Measurements from ENCODE around the gene HPF1.

The HPF1 gene

DNA sequence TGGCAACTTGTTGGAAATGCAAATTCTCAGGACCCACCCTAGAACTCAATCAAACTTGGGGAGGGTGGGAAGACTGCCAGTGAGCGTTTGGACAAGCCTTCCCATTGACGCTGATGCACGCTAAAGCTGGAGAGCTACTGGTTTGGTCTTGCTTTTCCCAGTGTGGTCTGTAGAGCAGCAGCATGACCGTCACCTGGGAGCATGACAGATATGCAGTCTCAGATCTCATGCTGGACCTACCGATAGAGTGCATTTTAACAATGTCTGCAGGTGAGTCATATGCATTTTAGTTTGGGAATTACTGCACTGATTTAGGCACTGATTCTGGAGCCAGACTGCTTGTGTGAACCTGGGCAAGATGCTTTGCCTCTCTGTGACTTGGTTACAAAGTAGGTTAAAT lies 27.2 kb downstream of the HPF1 start:
- DNase-seq = no peak

DNA sequence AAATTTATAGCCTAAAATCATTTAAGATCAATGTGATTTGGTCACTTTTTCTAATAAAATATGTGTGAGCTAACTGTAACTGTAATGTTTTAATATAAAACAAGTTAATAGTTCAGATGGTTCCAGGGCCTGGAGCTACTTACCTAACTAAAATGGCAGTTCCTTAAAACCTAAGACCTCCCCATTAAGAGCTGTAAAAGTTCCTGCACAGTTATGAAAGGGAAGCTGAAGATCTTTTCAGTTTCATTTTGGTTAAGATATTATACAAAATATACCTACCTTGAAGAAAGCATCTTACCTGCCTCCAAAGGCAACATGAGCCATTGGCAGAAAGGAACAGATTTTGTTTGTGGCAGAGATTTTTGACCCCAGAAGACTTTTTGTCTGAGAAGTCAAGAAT lies 30.1 kb downstream of the HPF1 start:
- no peak for DNase-seq

DNA sequence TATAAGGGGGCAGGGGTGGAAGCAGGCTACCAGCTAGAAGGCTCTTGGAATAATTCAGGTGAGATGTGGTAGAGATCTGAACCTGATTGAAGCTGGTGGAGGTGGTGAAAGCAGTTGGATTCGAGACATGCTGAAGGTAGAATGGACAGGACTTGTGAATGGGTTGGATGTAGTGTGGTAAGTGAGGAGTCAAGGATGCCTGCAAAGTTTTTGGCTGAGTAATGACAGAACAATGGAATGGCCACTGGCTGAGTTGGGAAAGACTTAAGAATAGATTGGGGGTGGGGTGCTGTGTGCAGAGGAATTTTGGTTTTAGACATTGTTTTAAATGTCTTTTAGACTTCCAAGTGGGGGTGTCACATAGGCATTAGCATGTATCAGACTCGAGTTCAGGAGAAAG lies 33.5 kb downstream of the HPF1 start:
- no peak for DNase-seq

DNA sequence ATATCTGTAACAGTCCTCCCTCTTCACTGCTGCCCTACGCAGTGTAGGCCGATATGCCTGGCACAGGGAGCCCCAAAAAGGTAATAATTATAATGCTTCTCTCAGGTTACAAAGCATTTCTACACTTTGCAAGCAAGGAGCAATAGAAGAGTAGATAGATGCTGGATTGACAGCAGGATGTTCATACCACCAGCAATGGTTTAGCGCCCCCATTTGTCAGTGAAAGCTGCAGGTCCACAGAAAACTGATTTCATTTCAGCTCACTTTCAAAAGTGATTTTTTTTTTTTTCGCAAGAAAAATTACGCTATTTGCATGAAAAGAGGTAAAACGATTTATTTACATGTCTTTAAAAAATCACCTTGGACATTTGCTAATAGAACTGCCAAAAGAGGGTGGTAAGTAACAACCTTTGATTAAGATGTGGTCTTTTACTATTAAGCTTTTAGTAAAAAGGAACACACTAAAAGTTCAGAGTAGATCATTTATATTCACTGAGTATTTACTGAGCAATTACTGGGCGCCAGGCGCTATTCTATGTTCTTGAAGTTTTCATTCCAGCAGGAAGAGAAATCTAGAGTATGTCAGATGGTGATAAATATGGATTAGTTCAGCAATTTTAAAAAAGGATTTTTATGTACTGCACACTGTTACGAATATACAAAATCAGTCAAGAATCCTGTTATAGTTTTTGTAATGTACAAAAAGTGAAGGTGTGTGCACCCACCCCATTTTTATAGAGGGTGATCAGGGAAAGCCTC lies 34.4 kb downstream of the HPF1 start:
- no peak for DNase-seq

DNA sequence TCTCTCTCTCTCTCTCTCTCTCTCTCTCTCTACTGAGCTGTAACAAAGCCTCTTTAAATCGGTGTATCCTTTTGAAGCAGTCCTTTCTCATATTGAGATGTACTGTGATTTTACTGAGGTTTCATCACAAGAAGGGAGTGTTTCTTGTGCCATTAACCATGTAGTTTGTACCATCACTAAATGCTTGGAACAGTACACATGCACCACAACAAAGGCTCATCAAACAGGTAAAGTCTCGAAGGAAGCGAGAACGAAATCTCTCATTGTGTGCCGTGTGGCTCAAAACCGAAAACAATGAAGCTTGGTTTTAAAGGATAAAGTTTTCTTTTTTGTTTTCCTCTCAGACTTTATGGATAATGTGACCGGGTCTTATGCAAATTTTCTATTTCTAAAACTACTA lies 37.2 kb downstream of the HPF1 start:
- no peak for DNase-seq

DNA sequence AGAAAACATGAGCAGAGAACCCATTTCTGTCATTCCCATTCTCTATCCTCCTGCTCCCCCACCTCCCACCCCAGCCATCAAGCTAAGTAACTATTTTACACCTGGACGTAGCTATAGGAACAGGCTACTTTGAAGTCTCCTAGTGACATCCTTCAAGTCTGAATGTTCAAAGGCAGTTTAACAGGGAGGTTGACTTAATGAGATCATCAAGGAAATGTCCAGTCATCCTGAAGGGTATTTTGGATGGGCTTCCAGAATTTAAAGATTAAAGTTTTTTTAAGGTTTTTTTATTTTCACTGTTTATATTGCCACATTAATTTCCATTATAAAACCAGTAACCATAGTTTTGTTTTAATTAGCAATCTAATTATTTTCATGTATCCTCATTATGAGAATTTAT lies 41.1 kb downstream of the HPF1 start:
- DNase-seq = no peak

DNA sequence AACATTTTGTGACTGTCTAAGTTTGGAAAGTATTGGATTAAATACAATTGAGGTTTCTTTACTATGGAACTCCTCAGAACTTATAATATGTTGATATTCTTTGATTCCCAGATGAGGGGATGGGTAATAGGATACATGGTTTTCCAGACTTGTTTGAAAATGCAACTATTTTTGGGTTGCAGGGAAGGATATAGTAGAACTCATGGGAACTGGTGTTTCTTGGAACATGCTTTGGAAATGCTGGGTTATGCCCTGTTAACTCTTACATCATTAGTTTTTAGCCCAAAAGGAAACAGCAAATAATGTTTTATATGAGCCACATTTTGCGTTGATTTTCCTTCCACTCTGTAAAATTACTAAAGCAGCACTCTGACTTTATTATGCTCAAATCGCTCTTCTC lies 41.9 kb downstream of the HPF1 start:
- DNase-seq = no peak

DNA sequence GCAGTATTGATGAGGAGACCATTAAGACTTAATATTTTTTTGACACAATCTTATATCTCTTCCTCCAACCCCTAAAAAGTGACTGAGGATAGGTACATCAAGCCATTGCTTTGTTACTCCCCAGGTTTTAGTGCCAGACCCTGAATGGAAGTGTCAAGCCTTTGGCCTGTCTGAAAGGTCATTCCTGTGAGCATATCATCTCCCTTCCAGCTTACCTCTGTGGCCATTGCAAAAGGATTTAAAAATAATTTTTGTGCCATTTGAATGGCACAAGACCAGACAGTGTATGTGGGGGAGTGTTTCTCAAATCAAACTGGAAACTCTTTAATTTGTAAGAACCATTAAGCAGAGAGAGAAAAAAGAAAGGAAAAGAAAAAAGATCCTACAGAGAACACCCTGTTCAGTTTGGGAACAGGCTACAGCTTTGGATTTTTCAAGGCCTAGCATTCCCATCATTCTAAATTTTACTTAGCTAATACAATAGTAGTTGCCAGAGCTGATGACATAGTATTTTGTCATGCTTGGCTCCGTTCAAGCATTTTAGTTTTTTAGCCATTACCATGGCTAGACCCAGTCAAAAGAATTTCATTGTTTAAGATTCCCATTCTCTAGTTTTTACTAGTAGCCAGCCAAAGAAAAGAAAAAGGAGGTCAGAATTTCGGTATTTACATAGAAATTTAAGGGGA lies 49.6 kb downstream of the HPF1 start:
- DNase-seq = no peak

DNA sequence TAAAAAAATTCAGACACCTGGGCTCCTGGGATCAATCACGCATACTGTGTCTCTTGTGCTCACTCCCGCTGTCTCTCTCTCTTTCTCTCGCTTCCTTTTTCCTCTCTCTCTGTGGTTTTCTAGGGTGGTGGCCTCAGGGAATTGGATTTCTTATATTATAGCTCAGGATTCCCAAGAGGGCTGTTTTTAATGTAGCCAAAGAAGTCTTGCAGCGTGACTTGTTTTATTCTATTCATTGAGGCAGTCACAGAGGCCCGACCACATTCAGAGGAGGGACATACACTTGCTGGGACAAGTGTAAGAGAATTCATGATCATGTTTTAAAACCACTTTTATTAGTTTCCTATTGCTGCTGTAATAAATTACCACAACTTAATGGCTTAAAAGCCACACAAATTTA lies 59.4 kb downstream of the HPF1 start:
- no peak for DNase-seq

DNA sequence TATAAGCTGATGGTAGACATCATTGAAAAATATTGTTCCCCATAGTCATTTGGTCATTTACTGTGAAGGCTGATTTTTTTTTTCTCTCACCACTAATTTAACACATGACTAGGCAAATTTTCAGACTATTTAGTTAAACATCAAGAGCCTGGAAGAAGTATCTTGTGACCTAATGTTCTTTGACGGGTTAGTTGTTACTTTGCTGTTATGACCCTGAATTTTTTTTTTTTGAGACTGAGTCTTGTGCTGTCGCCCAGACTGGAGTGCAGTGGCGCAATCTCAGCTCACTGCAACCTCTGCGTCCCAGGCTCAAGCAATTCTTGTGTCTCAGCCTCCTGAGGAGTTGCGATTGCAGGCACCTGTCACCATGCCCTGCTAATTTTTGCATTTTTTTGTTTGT lies 67.0 kb downstream of the HPF1 start:
- DNase-seq = no peak

DNA sequence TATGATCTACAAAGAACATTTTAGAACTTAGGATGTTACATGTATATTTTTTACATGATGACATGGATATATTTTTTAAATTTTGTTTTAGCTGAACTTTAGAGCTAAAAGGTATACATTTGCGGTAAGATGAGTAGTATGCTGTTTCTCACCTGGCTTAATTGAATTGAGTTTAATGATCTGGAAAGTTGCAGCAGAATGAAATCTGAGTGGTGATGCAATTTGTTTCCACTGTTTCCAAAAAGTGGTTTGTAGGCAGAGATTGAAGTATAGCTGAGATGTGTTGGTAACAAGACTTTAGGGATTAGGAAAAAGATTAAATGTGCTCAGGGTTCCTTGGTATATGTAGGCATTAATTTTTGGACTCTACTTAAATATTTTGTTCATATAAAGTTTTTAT lies 68.1 kb downstream of the HPF1 start:
- no peak for DNase-seq

DNA sequence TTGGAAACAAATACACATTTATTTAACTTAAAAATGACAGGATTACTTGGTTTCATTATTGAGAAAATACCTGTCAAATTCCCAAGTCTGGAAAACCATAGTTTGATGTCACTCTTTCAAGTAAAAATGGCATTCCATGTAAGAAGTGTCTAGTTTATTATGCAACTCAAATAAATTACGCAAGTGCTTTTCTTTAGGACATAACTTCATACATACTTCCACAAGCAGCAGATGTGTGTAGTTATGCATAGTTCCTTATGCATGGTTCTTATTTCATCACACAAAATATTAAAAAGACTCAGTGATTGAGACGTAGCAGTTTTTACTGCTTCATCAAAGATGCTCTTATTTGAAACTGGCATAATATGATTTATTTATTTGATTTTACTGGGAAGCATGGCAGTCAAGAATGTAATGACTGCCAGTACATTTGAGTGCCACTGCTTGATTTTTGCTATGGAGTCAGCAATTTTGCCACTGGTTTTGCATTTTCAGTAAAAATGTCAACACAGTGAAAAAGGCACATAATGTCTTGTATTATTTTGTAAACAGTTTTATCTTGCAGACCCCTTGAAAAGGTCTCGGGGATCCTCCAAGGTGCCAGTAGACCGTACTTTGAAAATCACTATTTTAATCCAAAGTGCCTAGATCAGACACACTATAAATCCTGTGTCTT lies 75.2 kb downstream of the HPF1 start:
- no peak for DNase-seq
